ENCODE results near the gene SLC25A14.
"Not testable (repeated sequence)": the region's sequence is repeated elsewhere in the genome, so short reads cannot be mapped to it uniquely, and the experiment has no call there.

The SLC25A14 gene, protein sequence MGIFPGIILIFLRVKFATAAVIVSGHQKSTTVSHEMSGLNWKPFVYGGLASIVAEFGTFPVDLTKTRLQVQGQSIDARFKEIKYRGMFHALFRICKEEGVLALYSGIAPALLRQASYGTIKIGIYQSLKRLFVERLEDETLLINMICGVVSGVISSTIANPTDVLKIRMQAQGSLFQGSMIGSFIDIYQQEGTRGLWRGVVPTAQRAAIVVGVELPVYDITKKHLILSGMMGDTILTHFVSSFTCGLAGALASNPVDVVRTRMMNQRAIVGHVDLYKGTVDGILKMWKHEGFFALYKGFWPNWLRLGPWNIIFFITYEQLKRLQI

GRCh38 chrX:130339408-130340222 is at the start of gene SLC25A14:
Gene SLC25A14 (plus strand): TSS chrX:130339919. CDS start chrX:130340279, 360 bp downstream.
- DNase-seq = peak; percentile 65

GRCh38 chrX:130295519-130296296 is 44.0 kb upstream of the SLC25A14 start:
- no peak for DNase-seq

GRCh38 chrX:130296297-130296678 is 43.4 kb upstream of the SLC25A14 start:
- DNase-seq = no peak

DNA sequence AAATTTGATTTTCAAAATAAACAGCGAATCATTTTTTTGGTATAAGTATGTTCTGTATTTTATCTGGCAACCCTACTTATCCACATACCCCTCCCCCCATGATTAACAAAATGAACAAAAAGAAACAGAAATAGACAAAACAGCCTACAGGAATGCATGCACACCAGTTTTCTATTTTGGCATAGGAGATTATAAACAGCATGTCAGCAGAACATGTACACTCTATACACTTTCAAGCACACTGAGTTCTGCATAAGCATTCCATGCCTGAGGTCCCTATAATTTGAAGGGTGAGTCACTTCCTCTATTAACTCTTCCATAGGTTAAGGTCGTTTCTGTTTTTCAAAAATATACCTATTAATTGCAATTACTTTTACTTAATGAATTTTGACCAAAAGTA is 43.0 kb upstream of the SLC25A14 start:
- DNase-seq = no peak

GRCh38 chrX:130299279-130300009 is 40.3 kb upstream of the SLC25A14 start:
- no peak for DNase-seq

- DNase-seq = no peak
Measured at GRCh38 chrX:130300010-130300282, 39.8 kb upstream of the SLC25A14 start.

- no peak for DNase-seq
Measured at GRCh38 chrX:130301405-130301804, 38.3 kb upstream of the SLC25A14 start.

GRCh38 chrX:130301977-130302376 is 37.7 kb upstream of the SLC25A14 start:
- no peak for DNase-seq

- DNase-seq = no peak
Measured at GRCh38 chrX:130304587-130305368, 34.9 kb upstream of the SLC25A14 start.

DNA sequence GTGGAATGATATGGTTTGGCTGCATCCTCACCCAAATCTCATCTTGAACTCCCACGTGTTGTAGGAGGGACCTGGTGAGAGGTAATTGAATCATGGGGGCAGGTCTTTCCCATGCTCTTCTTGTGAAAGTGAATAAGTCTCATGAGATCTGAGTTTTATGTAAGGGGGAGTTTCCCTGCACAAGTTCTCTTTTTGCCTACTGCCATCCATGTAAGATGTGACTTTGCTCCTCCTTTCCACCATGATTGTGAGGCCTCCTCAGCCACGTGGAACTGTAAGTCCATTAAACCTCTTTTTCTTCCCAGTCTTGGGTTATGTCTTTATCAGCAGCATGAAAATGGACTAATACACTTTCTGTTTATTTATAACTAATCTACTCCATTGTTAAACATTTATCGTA is 19.8 kb upstream of the SLC25A14 start:
- not testable (repeated sequence) for DNase-seq

DNA sequence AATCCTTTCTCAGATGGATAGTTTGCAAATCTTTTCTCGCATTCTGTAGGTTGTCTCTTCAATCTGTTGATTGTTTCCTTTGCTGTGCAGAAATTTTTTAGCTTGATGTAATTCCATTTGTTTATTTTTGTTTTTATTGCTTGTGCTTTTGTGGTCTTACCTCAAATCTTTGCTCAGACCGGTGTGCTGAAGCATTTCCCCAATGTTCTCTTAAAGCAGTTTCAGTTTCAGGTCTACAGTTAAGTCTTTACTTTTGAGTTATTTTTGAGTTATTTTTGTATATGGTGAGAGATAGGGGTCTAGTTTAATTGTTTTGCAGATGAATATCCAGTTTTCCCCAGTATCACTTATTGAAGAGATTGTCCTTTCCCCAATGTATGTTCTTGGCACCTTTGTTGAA is 18.2 kb upstream of the SLC25A14 start:
- no peak for DNase-seq

GRCh38 chrX:130330146-130330545 is 9.6 kb upstream of the SLC25A14 start:
- no peak for DNase-seq

GRCh38 chrX:130330706-130331105 is 9.0 kb upstream of the SLC25A14 start:
- DNase-seq = peak; percentile 46

DNA sequence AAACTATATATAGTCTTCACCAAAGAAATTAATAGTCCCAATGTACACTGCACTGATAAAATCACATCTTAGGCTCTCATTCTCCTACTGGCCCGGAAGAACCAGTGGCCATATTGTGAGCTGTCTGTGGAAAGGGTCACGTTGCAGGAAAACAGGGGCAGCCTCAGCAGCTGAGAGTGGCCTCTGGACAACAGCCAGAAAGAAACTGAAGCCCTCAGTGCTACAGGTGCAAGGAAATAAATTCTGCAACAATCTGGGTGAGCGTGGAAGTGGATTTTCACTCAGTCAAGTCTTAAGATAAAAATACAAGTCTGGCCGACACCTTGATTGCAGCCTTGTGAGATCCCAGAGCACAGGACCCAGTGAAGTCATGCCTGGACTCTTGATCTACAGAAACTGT is 3.2 kb upstream of the SLC25A14 start:
- no peak for DNase-seq

DNA sequence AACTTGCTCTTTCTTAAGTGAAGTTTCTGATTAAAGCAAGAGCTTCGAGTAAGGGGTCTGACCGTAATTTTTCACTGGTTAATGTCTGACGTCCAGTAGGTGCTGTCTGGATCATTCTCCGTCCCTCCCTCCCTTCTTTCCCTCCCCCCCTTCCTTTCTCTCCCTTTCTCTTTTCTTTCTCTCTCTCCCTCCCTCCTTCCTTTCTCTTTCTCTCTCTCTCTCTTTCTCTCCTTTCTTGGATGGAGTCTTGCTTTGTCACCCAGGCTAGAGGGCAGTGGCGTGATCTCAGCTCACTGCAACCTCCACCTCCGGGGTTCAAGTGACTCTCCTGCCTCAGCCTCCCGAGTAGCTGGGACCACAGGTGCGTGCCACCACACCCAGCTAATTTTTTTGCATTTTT is 850 bp upstream of the SLC25A14 start:
- not testable (repeated sequence) for DNase-seq

- DNase-seq = no peak
Measured at GRCh38 chrX:130340271-130340670, 552 bp downstream of the SLC25A14 start.

DNA sequence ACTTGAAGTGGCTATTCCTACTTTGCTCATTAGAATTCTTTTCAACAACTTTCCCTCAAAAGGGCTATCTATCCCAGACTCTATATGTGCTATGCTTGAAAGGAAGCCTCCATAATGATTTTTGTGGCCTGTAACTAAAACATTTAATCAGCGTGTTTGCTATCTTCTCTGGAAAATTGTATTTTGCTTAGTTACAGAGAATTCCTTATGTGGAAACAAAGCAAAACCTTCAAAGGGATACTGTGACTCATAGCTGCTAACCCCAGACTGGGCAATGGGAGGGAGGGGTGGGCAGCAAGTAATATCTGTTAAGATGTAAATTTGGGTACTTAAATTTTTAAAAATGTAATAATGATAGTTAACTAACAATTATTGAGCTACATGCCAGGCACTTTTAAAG is 3.7 kb downstream of the SLC25A14 start:
- no peak for DNase-seq

DNA sequence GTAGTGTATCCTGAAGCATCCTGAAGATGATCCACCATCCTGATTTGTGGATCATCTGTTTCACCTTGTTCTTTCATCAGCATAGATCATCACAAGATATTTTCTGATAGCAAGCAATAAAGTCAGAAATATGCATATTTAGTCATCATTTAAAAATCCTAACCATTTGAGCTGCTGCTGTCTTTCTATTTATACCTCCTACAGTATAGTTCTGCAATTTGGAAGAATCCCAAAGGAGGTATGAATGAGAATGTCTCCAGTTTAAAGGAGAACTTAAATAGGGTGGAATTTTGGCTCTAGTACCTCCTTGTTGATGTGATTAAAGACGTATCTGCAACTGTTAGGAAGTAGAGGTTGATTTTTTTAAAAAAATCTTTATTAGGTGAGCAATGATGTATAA is 7.6 kb downstream of the SLC25A14 start:
- no peak for DNase-seq

- no peak for DNase-seq
Measured at GRCh38 chrX:130351567-130351966, 11.8 kb downstream of the SLC25A14 start.

GRCh38 chrX:130352050-130352449 is 12.3 kb downstream of the SLC25A14 start:
- not testable (repeated sequence) for DNase-seq

DNA sequence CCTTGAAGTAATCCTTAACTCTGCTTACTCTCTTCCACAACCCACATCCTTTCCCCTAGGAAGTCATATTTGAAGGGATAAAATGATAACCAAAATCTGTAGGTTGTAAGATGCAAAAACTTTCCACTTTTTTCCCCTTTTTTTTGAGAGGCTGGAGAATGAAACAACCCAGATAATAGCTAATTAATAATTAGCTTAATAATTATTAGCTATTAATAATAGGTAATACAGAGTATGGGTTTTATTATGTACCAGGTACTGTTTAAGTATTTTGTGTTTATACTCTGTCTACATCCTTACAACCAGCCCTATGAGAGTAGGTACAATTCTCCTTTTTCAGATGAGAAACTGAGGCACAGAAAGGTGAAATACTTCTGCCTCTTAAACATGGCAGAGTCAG is 36.4 kb downstream of the SLC25A14 start:
- no peak for DNase-seq

DNA sequence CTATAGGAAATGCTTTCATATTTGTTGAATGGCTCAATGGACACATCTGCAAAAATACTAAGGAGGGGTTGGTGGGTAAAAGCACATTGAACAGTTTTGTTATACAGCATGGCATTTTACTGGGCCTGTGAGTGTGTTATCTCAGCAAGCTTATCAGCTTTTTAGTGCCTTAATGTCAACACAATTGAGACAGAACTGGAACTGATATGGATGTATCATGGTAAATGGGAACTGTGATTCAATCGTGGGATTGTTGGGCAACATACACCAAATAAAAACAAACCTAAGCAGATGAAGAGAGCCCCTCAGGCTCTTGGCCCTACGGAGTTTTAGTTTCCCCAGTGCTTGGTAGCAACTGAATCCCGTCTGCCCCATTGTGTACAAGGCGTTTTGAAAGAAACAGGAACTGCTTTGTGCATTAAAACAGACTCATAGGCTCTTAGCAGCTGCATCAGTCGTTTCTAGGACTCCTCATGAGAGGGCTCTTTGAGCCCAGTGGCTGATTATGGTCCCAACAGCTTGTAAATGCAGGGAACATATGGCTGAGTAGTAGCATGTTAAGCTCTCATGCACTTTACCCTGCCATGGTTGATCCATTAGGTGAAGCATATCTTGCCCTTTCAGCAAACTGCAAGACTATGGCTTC is 38.4 kb downstream of the SLC25A14 start:
- no peak for DNase-seq

All from NCI-H1694 treated with DMSO at 0.1 percent for 48 hours (cell line).